HepG2 (cell line): ENCODE results near the gene PFN1. TPM values are rescaled to one million over a fixed set of nuclear protein-coding genes. Genes with fewer than 3 reads are reported as not detected.
A peak's percentile ranks its signal among the peaks of the same experiment; 100 is the strongest.

Source experiments
- ASH2L ChIP-seq: fragments of 300-600, 200-600 bp; sonication (generic); IDR thresholded peaks from 2 replicates; pipeline ENCODE4 v1.7.0; 2017; ENCODE audit warnings: low read depth, mild to moderate bottlenecking, moderate library complexity, mixed read lengths, low read length; ENCODE audit not compliant: insufficient read length
- CBX5 ChIP-seq: sonication (generic); formaldehyde crosslinking; IDR thresholded peaks from 2 replicates; pipeline ENCODE4 v1.4.0; 2020; ENCODE audit warnings: missing genetic modification reagents, borderline replicate concordance
- HOXA9 ChIP-seq: sonication (generic); formaldehyde crosslinking; IDR thresholded peaks from 2 replicates; pipeline ENCODE4 v1.8.1; 2022; ENCODE audit warnings: missing genetic modification reagents, mild to moderate bottlenecking, moderate library complexity, borderline replicate concordance
- HOXD1 ChIP-seq: sonication (generic); formaldehyde crosslinking; IDR thresholded peaks from 2 replicates; pipeline ENCODE4 v1.5.0; 2020; ENCODE audit warnings: missing genetic modification reagents
- KDM2A ChIP-seq: sonication (generic); formaldehyde crosslinking; IDR thresholded peaks from 2 replicates; pipeline ENCODE4 v1.4.0; 2020; ENCODE audit warnings: low read depth, missing genetic modification reagents, borderline replicate concordance
- KDM3A ChIP-seq: IDR thresholded peaks from 2 replicates; pipeline ENCODE4 v1.6.1; 2018; ENCODE audit warnings: low read depth, missing compliant biosample characterization
- NCOR1 ChIP-seq: fragments of 200-600 bp; sonication (generic); IDR thresholded peaks from 2 replicates; pipeline ENCODE4 v1.7.0; 2017; ENCODE audit warnings: antibody characterized with exemption, low read length, borderline replicate concordance
- NFYC ChIP-seq: IDR thresholded peaks from 2 replicates; pipeline ENCODE4 v1.6.1; 2016; ENCODE audit warnings: missing genetic modification reagents, missing compliant biosample characterization
- NR2F1 ChIP-seq, 2 experiments: fragments of 450-650 bp in 1 of 2; formaldehyde crosslinking in 1 of 2; IDR thresholded peaks; 2 replicates each; pipeline versions ENCODE4 v1.5.0 to v1.6.1; 2016 to 2020; ENCODE audit warnings: mild to moderate bottlenecking in 1 of 2, missing compliant biosample characterization in 1 of 2, missing genetic modification reagents in 1 of 2, moderate library complexity in 1 of 2
- PHF20 ChIP-seq: sonication (generic); formaldehyde crosslinking; IDR thresholded peaks from 2 replicates; pipeline ENCODE4 v1.5.0; 2020; ENCODE audit warnings: mild to moderate bottlenecking, missing genetic modification reagents
- SP4 ChIP-seq: sonication (generic); formaldehyde crosslinking; IDR thresholded peaks from 2 replicates; pipeline ENCODE4 v1.8.1; 2023; ENCODE audit warnings: mild to moderate bottlenecking, missing genetic modification reagents
- SRSF9 ChIP-seq: fragments of 200-400 bp; formaldehyde crosslinking; IDR thresholded peaks from 2 replicates; pipeline ENCODE4 v1.6.1; 2018; ENCODE audit warnings: borderline replicate concordance, mild to moderate bottlenecking, low read depth, low read length; ENCODE audit not compliant: insufficient read depth, poor library complexity, severe bottlenecking
- TBX2 ChIP-seq: sonication (generic); formaldehyde crosslinking; IDR thresholded peaks from 2 replicates; pipeline ENCODE4 v1.5.0; 2020; ENCODE audit warnings: missing genetic modification reagents, mild to moderate bottlenecking, borderline replicate concordance
- YY1 ChIP-seq: IDR thresholded peaks from 2 replicates; pipeline ENCODE4 v1.6.1; 2011; ENCODE audit warnings: low read length, low read depth, moderate library complexity, mild to moderate bottlenecking; ENCODE audit not compliant: insufficient read depth, insufficient replicate concordance
- ZBTB21 ChIP-seq: sonication (generic); formaldehyde crosslinking; IDR thresholded peaks from 2 replicates; pipeline ENCODE4 v1.4.0; 2020; ENCODE audit warnings: missing genetic modification reagents
- ZMYM2 ChIP-seq: sonication (generic); formaldehyde crosslinking; IDR thresholded peaks from 2 replicates; pipeline ENCODE4 v1.8.0; 2022; ENCODE audit warnings: mild to moderate bottlenecking, missing genetic modification reagents
- ZNF251 ChIP-seq: sonication (generic); formaldehyde crosslinking; IDR thresholded peaks from 2 replicates; pipeline ENCODE4 v1.9.0; 2021; ENCODE audit warnings: mild to moderate bottlenecking, missing genetic modification reagents
- ZNF274 ChIP-seq: sonication (generic); formaldehyde crosslinking; IDR thresholded peaks from 2 replicates; pipeline ENCODE4 v1.5.1; 2020; ENCODE audit warnings: mild to moderate bottlenecking, missing genetic modification reagents
- ZNF337 ChIP-seq: sonication (generic); formaldehyde crosslinking; IDR thresholded peaks from 2 replicates; pipeline ENCODE4 v1.5.1; 2020; ENCODE audit warnings: missing genetic modification reagents, low read depth, mild to moderate bottlenecking, borderline replicate concordance
- ZNF766 ChIP-seq: sonication (generic); formaldehyde crosslinking; IDR thresholded peaks from 2 replicates; pipeline ENCODE4 v1.5.0; 2020; ENCODE audit warnings: missing genetic modification reagents, borderline replicate concordance
- polyA plus RNA-seq, 8 experiments: library from polyadenylated mRNA; depleted of rRNA in 3 of 8; stranded (reverse) in 7 of 8; unstranded in 1 of 8; fragments of >200 nt; fragmentation: Illumina TruSeq in 4 of 8; extraction: Trizol in 4 of 8; gene quantifications; 2 replicates each; pipeline versions ENCODE4 v1.2.1 to v1.2.3, GENCODE V29; 2011 to 2016; ENCODE audit warnings: low read depth in 4 of 8, missing spikeins in 1 of 8, mixed read lengths in 1 of 8; ENCODE audit not compliant: insufficient read depth in 1 of 8
- total RNA-seq, 5 experiments: library from RNA; depleted of rRNA; stranded (reverse); fragments of >200 nt; fragmentation: Illumina TruSeq; extraction: Trizol; gene quantifications; 2 replicates each; pipeline ENCODE4 v1.2.3, GENCODE V29; 2016; ENCODE audit warnings: low read depth in 1 of 5
- TF ChIP-seq, protein P1 (sequence below), 2 experiments: sonication (generic) in 1 of 2; formaldehyde crosslinking in 1 of 2; IDR thresholded peaks; 2 replicates each; pipeline versions ENCODE4 v1.4.0 to v1.6.1; 2016 to 2020; ENCODE audit warnings: borderline replicate concordance in 1 of 2, low read depth in 1 of 2, mild to moderate bottlenecking in 1 of 2, missing genetic modification reagents in 1 of 2
- TF ChIP-seq, protein P2 (sequence below): sonication (generic); formaldehyde crosslinking; IDR thresholded peaks from 2 replicates; pipeline ENCODE4 v1.4.0; 2020; ENCODE audit warnings: missing genetic modification reagents

Gene PFN1
- total and polyA plus RNA-seq, 2 of the 13 experiments (the other 11 are each of a cell fraction or from before 2014, with no cell fraction given): 494 to 613 TPM

DNA sequence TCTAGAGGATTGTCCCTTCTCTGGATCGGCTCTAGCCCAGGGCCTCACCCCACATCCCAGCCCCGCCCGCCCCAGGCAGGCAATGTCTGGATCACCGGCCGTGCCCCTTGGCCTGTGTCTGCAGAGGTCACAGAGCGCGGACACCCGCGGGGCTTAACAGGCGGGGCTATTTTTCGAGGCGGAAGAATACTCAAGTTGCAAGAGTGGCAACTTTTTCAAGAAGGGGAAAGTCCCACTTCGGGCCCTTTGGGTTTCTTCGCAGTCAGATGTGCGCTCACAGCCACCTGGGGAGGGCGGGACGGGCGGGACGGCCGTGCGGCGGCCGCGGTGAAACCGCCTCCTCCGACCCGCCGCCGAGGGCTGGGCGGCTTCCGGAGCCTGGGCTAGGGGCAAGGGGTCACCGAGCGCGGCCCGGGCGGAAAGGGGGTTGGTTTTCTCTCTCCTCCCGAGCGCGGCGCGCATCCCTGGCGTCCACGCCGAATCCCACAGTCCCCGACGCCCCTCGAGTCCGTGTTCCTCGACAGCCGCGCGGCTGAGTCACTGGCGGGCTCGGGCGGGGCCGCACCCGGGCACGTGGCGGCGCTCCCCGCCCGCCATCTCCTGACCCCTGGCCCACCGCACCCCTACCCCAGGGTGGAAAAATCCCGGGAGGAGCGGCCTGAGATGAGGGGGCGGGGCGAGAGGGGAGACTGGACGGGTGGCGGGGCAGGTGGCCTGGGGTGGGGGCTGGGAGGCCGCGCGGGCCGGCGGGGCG is 1.2 kb upstream of the PFN1 start (continued):
- TF ChIP-seq, protein P1, sequence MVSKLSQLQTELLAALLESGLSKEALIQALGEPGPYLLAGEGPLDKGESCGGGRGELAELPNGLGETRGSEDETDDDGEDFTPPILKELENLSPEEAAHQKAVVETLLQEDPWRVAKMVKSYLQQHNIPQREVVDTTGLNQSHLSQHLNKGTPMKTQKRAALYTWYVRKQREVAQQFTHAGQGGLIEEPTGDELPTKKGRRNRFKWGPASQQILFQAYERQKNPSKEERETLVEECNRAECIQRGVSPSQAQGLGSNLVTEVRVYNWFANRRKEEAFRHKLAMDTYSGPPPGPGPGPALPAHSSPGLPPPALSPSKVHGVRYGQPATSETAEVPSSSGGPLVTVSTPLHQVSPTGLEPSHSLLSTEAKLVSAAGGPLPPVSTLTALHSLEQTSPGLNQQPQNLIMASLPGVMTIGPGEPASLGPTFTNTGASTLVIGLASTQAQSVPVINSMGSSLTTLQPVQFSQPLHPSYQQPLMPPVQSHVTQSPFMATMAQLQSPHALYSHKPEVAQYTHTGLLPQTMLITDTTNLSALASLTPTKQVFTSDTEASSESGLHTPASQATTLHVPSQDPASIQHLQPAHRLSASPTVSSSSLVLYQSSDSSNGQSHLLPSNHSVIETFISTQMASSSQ (IDR thresholded peaks at IDR 0.05; ENCODE audit: low read depth): no peak
- TF ChIP-seq, protein P1 (CRISPR knock-in tag; IDR thresholded peaks at IDR 0.05; ENCODE audit: borderline replicate concordance): peak; percentile 37; the same call in 1 of the 2 replicates
- no peak for TF ChIP-seq ZNF766 (CRISPR knock-in tag)
- TF ChIP-seq, protein P2, sequence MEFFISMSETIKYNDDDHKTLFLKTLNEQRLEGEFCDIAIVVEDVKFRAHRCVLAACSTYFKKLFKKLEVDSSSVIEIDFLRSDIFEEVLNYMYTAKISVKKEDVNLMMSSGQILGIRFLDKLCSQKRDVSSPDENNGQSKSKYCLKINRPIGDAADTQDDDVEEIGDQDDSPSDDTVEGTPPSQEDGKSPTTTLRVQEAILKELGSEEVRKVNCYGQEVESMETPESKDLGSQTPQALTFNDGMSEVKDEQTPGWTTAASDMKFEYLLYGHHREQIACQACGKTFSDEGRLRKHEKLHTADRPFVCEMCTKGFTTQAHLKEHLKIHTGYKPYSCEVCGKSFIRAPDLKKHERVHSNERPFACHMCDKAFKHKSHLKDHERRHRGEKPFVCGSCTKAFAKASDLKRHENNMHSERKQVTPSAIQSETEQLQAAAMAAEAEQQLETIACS: peak; percentile 61; the same call in 1 of the 2 replicates
- TF ChIP-seq CBX5: no peak
- TF ChIP-seq TBX2: peak; percentile 60; the same call in 1 of the 2 replicates
- TF ChIP-seq ZNF337: no peak
- TF ChIP-seq HOXA9: no peak; the same call in 1 of the 2 replicates
- TF ChIP-seq ZBTB21 (CRISPR knock-in tag): no peak
- peak; percentile 68 for TF ChIP-seq ASH2L
- peak; percentile 17; the same call in 1 of the 2 replicates for TF ChIP-seq PHF20 (CRISPR knock-in tag)
- TF ChIP-seq NCOR1: 0 out of 2 replicates have a peak, but pooled peaks have one; percentile 18
- TF ChIP-seq ZNF251 (CRISPR knock-in tag): no peak
- TF ChIP-seq ZNF274 (CRISPR knock-in tag): 0 out of 2 replicates have a peak, but pooled peaks have one; percentile 39
- TF ChIP-seq NR2F1 (CRISPR knock-in tag; IDR thresholded peaks at IDR 0.05): peak; percentile 71 to 91
- TF ChIP-seq SP4 (CRISPR knock-in tag): peak; percentile 38; the same call in 1 of the 2 replicates
- peak; percentile 16; the same call in 1 of the 2 replicates for TF ChIP-seq KDM2A (CRISPR knock-in tag)
- TF ChIP-seq KDM3A (CRISPR knock-in tag): peak; percentile 57; the same call in 1 of the 2 replicates
- TF ChIP-seq YY1: peak; percentile 65
- no peak for TF ChIP-seq SRSF9
- 0 out of 2 replicates have a peak, but pooled peaks have one; percentile 14 for TF ChIP-seq NFYC
- TF ChIP-seq ZMYM2: 0 out of 2 replicates have a peak, but pooled peaks have one; percentile 55
- TF ChIP-seq HOXD1 (CRISPR knock-in tag): peak; percentile 75
